MM.1S (cell line): Measurements from ENCODE around the gene IRS2.

Source experiments
- DNase-seq: peaks from one replicate; pipeline ENCODE4 v3.0.0-alpha.2; 2015
- H2AFZ ChIP-seq: fragments of 300-600 bp; sonication (generic); 2 replicates; pipeline ENCODE4 v1.6.0; 2016; ENCODE audit warnings: antibody characterized with exemption, low read length
- H3F3A ChIP-seq: fragments of 300-600 bp; sonication (generic); 2 replicates; pipeline ENCODE4 v1.6.1; 2016; ENCODE audit warnings: mild to moderate bottlenecking, antibody characterized with exemption, low read length, moderate library complexity, mixed read lengths; ENCODE audit not compliant: insufficient read depth
- H3K27ac ChIP-seq: fragments of 300-600 bp; sonication (generic); 2 replicates; pipeline ENCODE4 v1.5.1; 2016; ENCODE audit warnings: mild to moderate bottlenecking, low read length
- H3K27me3 ChIP-seq: fragments of 300-600 bp; sonication (generic); replicated peaks from 2 replicates; pipeline ENCODE4 v1.6.0; 2016; ENCODE audit warnings: low read length; ENCODE audit not compliant: insufficient read depth
- H3K36me3 ChIP-seq: fragments of 300-600 bp; sonication (generic); replicated peaks from 2 replicates; pipeline ENCODE4 v1.6.1; 2016; ENCODE audit warnings: mild to moderate bottlenecking, low read length, mixed read lengths; ENCODE audit not compliant: insufficient read depth
- H3K4me1 ChIP-seq: fragments of 300-600 bp; sonication (generic); 2 replicates; pipeline ENCODE4 v1.6.1; 2016; ENCODE audit warnings: low read length, mixed read lengths
- H3K4me2 ChIP-seq: fragments of 300-600 bp; sonication (generic); 2 replicates; pipeline ENCODE4 v1.6.0; 2016; ENCODE audit warnings: low read depth, low read length
- H3K4me3 ChIP-seq: fragments of 300-600 bp; sonication (generic); 2 replicates; pipeline ENCODE4 v1.5.1; 2016; ENCODE audit warnings: low read length, mixed read lengths
- H3K79me2 ChIP-seq: fragments of 300-600 bp; sonication (generic); 2 replicates; pipeline ENCODE4 v1.6.1; 2016; ENCODE audit warnings: mixed run types, low read length, mixed read lengths
- H3K9ac ChIP-seq: fragments of 300-600 bp; sonication (generic); 2 replicates; pipeline ENCODE4 v1.6.1; 2016; ENCODE audit warnings: low read length, mixed read lengths
- H3K9me2 ChIP-seq: fragments of 300-600 bp; sonication (generic); replicated peaks from 2 replicates; pipeline ENCODE4 v1.6.1; 2016; ENCODE audit warnings: mild to moderate bottlenecking, low read length, mixed read lengths; ENCODE audit not compliant: insufficient read depth
- H3K9me3 ChIP-seq: fragments of 300-600 bp; sonication (generic); replicated peaks from 2 replicates; pipeline ENCODE4 v1.6.1; 2016; ENCODE audit warnings: mild to moderate bottlenecking, low read length, mixed read lengths; ENCODE audit not compliant: insufficient read depth
- H4K20me1 ChIP-seq: fragments of 300-600 bp; sonication (generic); 2 replicates; pipeline ENCODE4 v1.6.1; 2016; ENCODE audit warnings: mild to moderate bottlenecking, low read length, moderate library complexity, mixed read lengths; ENCODE audit not compliant: insufficient read depth
- CTCF ChIP-seq: fragments of 300-600 bp; sonication (generic); IDR thresholded peaks from 2 replicates; pipeline ENCODE4 v1.5.1; 2016; ENCODE audit warnings: antibody characterized with exemption, low read length, mixed read lengths
- EZH2 ChIP-seq: fragments of 300-600 bp; sonication (generic); optimal IDR thresholded peaks from 2 replicates; pipeline ENCODE3; 2017; ENCODE audit warnings: low read depth, mild to moderate bottlenecking, antibody characterized with exemption, low read length, mixed read lengths
- EZH2phosphoT487 ChIP-seq: fragments of 300-600 bp; sonication (generic); IDR thresholded peaks from 2 replicates; pipeline ENCODE4 v1.6.1; 2018; ENCODE audit warnings: antibody characterized with exemption, low read length

Gene IRS2

GRCh38 chr13:109719962-109720646 is 66.3 kb downstream of the IRS2 start:
- Histone ChIP-seq H4K20me1 (no peaks in the 10 kb centered on the region), H3F3A (no peaks in the 10 kb centered on the region), H3K79me2 (no peaks in the 10 kb centered on the region), H3K9me3 (no peaks in the 10 kb centered on the region), H3K4me1 (no peaks in the 10 kb centered on the region), H3K9ac (no peak overlapping the region), H3K9me2 (no peaks in the 10 kb centered on the region), H2AFZ (no peak overlapping the region), H3K4me3 (no peak overlapping the region), H3K27me3 (no peaks in the 10 kb centered on the region), H3K27ac (no peak overlapping the region), H3K4me2 (no peak overlapping the region), H3K36me3 (no peaks in the 10 kb centered on the region)
- no peak for TF ChIP-seq EZH2phosphoT487
- TF ChIP-seq CTCF, result no peak
- no peak for TF ChIP-seq EZH2
- no peak for DNase-seq

GRCh38 chr13:109718726-109719125 is 67.7 kb downstream of the IRS2 start:
- no peak overlapping the region for H3K4me2 ChIP-seq
- H3K27ac ChIP-seq, result no peak overlapping the region
- no peaks in the 10 kb centered on the region for H3F3A ChIP-seq
- H2AFZ ChIP-seq, result no peak overlapping the region
- no peaks in the 10 kb centered on the region for H3K9me2 ChIP-seq
- no peaks in the 10 kb centered on the region for H3K4me1 ChIP-seq
- no peaks in the 10 kb centered on the region for H3K79me2 ChIP-seq
- H3K36me3 ChIP-seq, result no peaks in the 10 kb centered on the region
- no peak overlapping the region for H3K9ac ChIP-seq
- no peak overlapping the region for H3K4me3 ChIP-seq
- no peaks in the 10 kb centered on the region for H4K20me1 ChIP-seq
- no peak for DNase-seq
- no peaks in the 10 kb centered on the region for H3K9me3 ChIP-seq
- no peak for TF ChIP-seq CTCF
- no peak for TF ChIP-seq EZH2phosphoT487
- no peak for TF ChIP-seq EZH2
- H3K27me3 ChIP-seq, result no peaks in the 10 kb centered on the region

DNA sequence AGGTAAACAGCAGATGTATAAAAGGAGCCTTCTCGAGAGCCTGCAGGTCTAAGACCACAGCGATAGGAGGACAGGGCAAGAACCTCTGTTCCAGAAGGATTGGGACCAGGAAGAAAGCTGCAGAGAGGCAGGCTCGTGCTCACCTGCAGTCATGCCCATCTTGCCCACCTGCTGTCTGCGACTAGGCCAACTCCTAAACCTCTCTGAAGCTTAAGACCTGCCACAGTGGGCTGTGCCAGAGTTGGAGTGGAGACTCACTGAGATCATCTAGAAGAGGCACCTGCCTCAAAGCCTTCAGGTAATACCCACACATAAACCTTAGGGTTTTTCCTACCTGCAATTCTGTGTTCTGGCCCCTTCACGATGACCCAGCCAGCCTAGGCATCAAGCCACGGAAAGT is 68.7 kb downstream of the IRS2 start:
- Histone ChIP-seq H3K9me2 (no peaks in the 10 kb centered on the region), H3K27ac (no peak overlapping the region), H3K27me3 (no peaks in the 10 kb centered on the region), H3K4me2 (no peak overlapping the region), H3K4me1 (no peaks in the 10 kb centered on the region), H3K9me3 (no peaks in the 10 kb centered on the region), H3K4me3 (no peak overlapping the region), H3K36me3 (no peaks in the 10 kb centered on the region), H3K9ac (no peak overlapping the region), H3F3A (no peaks in the 10 kb centered on the region), H3K79me2 (no peaks in the 10 kb centered on the region), H4K20me1 (no peaks in the 10 kb centered on the region), H2AFZ (no peak overlapping the region)
- no peak for DNase-seq
- no peak for TF ChIP-seq EZH2phosphoT487
- no peak for TF ChIP-seq EZH2
- TF ChIP-seq CTCF, result no peak
